B cell (primary cell): Measurements from ENCODE around the gene TCF7. TPM values are rescaled to one million over a fixed set of nuclear protein-coding genes. Genes with fewer than 3 reads are reported as not detected.

Source experiments
- ATAC-seq: fragments of 200-7000 bp; cut with Tn5 transposase; one replicate; pipeline ENCODE4 v1.10.0; 2021; ENCODE audit warnings: low read depth, mild to moderate bottlenecking, moderate number of reproducible peaks, moderate library complexity
- CTCF ChIA-PET: fragments of 350-600 bp; sonication (Branson Sonifier 250); formaldehyde crosslinking; loops from one replicate; lab custom pipeline; 2021; ENCODE audit warnings: antibody characterized with exemption, inconsistent platforms; lab: Charles Lee
- POLR2A ChIA-PET: fragments of 350-600 bp; sonication (Branson Sonifier 250); formaldehyde crosslinking; loops from one replicate; lab custom pipeline; 2021; ENCODE audit warnings: antibody characterized with exemption; lab: Charles Lee
- DNase-seq: peaks from one replicate; pipeline ENCODE4 v3.0.0; 2013
- H2AFZ ChIP-seq: 2 replicates; pipeline ENCODE4 v1.6.1; 2012; ENCODE audit warnings: mild to moderate bottlenecking, low read depth, low read length; ENCODE audit not compliant: insufficient read depth, poor library complexity, severe bottlenecking
- H3K27ac ChIP-seq, 2 donors: 1 replicate in 1 of 2; 2 replicates in 1 of 2; pipeline ENCODE4 v1.5.1; 2012 to 2013; ENCODE audit warnings: low read length in 2 of 2, mild to moderate bottlenecking in 2 of 2, moderate library complexity in 1 of 2
- H3K27me3 ChIP-seq, 4 experiments: fragments of 200-600 bp in 1 of 4; sonication (generic) in 1 of 4; replicated peaks in 1 of 4; 1 replicate in 2 of 4; 2 replicates in 2 of 4; pipeline versions ENCODE4 v1.6.1 to v1.7.0; 2013 to 2016; ENCODE audit warnings: low read length in 3 of 4, mild to moderate bottlenecking in 2 of 4, mixed read lengths in 1 of 4, moderate library complexity in 1 of 4; ENCODE audit not compliant: insufficient read depth in 4 of 4, control insufficient read depth in 3 of 4; ENCODE audit errors: control extremely low read depth in 1 of 4
- H3K36me3 ChIP-seq, 2 experiments: replicated peaks in 1 of 2; 1 replicate in 1 of 2; 2 replicates in 1 of 2; pipeline versions ENCODE4 v1.6.1 to v1.7.1; 2013; ENCODE audit warnings: low read length in 1 of 2; ENCODE audit not compliant: insufficient read depth in 2 of 2, control insufficient read depth in 1 of 2; ENCODE audit errors: control extremely low read depth in 1 of 2, extremely low read depth in 1 of 2
- H3K4me1 ChIP-seq, 2 donors: fragments of 200-600 bp in 1 of 2; sonication (generic) in 1 of 2; 1 replicate in 1 of 2; 2 replicates in 1 of 2; pipeline versions ENCODE4 v1.5.1 to v1.6.1; 2013 to 2017; ENCODE audit warnings: low read length in 2 of 2; ENCODE audit not compliant: control insufficient read depth in 2 of 2, insufficient read depth in 2 of 2
- H3K4me2 ChIP-seq: replicated peaks from 2 replicates; pipeline ENCODE3; 2012; ENCODE audit warnings: mild to moderate bottlenecking, low read depth, low read length; ENCODE audit not compliant: poor library complexity, severe bottlenecking
- H3K4me3 ChIP-seq, 5 experiments: fragments of 200-600 bp in 1 of 5; sonication (generic) in 1 of 5; 1 replicate in 3 of 5; 2 replicates in 2 of 5; pipeline versions ENCODE4 v1.5.1 to v1.7.0; 2011 to 2016; ENCODE audit warnings: low read length in 4 of 5, mild to moderate bottlenecking in 4 of 5, low read depth in 2 of 5, control low read depth in 1 of 5, moderate library complexity in 1 of 5; ENCODE audit not compliant: insufficient read depth in 1 of 5; ENCODE audit errors: control extremely low read depth in 1 of 5, extremely low read depth in 1 of 5
- H3K79me2 ChIP-seq: fragments of 200-600 bp; sonication (generic); one replicate; pipeline ENCODE4 v1.6.0; 2016; ENCODE audit warnings: low read length; ENCODE audit not compliant: control insufficient read depth, insufficient read depth
- H3K9ac ChIP-seq: fragments of 200-600 bp; sonication (generic); 2 replicates; pipeline ENCODE4 v1.6.1; 2017; ENCODE audit warnings: mild to moderate bottlenecking, low read length, moderate library complexity
- H3K9me3 ChIP-seq, 3 donors: one replicate each; pipeline versions ENCODE4 v1.6.1 to v1.7.1; 2013; ENCODE audit warnings: low read length in 2 of 3; ENCODE audit not compliant: control insufficient read depth in 2 of 3, insufficient read depth in 1 of 3; ENCODE audit errors: control extremely low read depth in 1 of 3
- H4K20me1 ChIP-seq: 2 replicates; pipeline ENCODE4 v1.6.0; 2012; ENCODE audit warnings: mild to moderate bottlenecking, low read length; ENCODE audit not compliant: insufficient read depth, control insufficient read depth, poor library complexity, severe bottlenecking
- H3K27ac Mint-ChIP-seq: one replicate; pipeline ENCODE4 v1.8.0; 2021; ENCODE audit warnings: mixed read lengths
- H3K27me3 Mint-ChIP-seq: one replicate; pipeline ENCODE4 v1.8.0; 2021; ENCODE audit warnings: mixed read lengths
- H3K4me1 Mint-ChIP-seq: one replicate; pipeline ENCODE4 v1.8.0; 2021; ENCODE audit warnings: mixed read lengths
- H3K4me3 Mint-ChIP-seq: one replicate; pipeline ENCODE4 v1.8.0; 2021; ENCODE audit warnings: mixed read lengths
- H3K9me3 Mint-ChIP-seq: one replicate; pipeline ENCODE4 v1.8.0; 2022; ENCODE audit warnings: mixed read lengths; ENCODE audit not compliant: insufficient read depth
- CTCF ChIP-seq: fragments of 200-600 bp; IDR thresholded peaks from one replicate; pipeline ENCODE4 v1.8.0; 2022; ENCODE audit warnings: antibody characterized with exemption, mild to moderate bottlenecking
- EZH2 ChIP-seq: IDR thresholded peaks from 2 replicates; pipeline ENCODE4 v1.6.1; 2012; ENCODE audit warnings: borderline replicate concordance, low read depth, mild to moderate bottlenecking, moderate library complexity, low read length; ENCODE audit not compliant: insufficient read depth, poor library complexity, severe bottlenecking
- WGBS: methylation state at CpG from one replicate; pipeline ENCODE4 v1.1.5; 2013; ENCODE audit warnings: missing lambda C conversion rate; ENCODE audit not compliant: insufficient coverage; 5-methylcytosine and 5-hydroxymethylcytosine counted together
- intact Hi-C: fragments of 100-400 bp; cut with micrococcal nuclease; formaldehyde crosslinking; loops from one replicate; pipeline ENCODE4 v1.10.0; 2022
- polyA plus RNA-seq: library from polyadenylated mRNA; depleted of rRNA; stranded (reverse); fragments of >200 nt; gene quantifications from 2 replicates; pipeline ENCODE4 v1.2.3, GENCODE V29; 2012
- total RNA-seq, 2 donors: library from RNA; stranded (reverse); fragments of 120-200 nt in 1 of 2; gene quantifications; 1 replicate in 1 of 2; 2 replicates in 1 of 2; pipeline versions ENCODE4 v1.2.3 to v1.2.4, GENCODE V29; 2013 to 2022

The TCF7 gene
- total and polyA plus RNA-seq, 2 donors (not counting 1 experiment from before 2014, with no cell fraction given): 26.8 to 61.1 TPM

DNA sequence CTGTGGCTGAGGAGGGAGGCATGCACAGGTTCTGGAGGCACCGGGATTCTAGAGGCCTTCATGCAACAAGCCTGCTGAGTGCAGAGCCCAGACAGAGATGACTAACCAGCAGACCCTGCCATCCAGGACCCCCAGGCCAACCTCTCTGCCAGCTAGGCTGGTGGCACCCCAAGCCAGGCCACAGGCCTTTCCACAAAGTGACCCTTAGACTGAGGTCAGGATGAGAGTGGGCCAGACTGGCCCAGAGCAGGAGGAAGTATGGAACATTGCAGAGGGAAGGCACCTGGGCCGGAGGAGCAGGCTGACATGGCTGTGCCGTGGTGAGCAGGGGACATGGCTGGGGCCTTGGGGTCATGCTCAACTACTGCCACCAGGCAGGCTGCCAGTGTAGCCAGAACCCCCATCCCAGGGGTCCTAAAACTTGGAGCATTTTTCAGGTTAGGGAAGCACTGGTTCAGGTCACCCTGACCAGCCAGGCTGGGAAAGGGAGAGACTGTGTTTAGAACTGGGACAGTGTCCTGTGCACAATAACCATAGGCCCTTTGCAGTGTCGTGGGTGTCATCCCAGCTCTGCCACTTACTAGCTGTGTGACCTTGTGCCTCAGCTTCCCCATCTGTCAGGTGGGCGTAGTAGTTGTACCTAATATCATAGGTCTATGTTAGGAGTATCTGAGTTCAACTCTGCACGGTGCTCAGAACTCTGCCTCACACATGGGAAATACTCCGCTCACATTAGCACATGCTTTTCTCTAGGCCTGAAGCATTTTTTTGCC is 17.3 kb downstream of the TCF7 start:
- Histone ChIP-seq H3K79me2 (peaks cover 29% of the 10 kb centered on the region), H3K27me3 (no peaks in the 10 kb centered on the region), H3K9ac (peak overlapping the region; percentile 25), H3K27ac (peak overlapping the region; percentile 31 to 81), H3K36me3 (peaks cover 0 to 26% of the 10 kb centered on the region in 2 experiments), H3K4me3 (no peak overlapping the region), H2AFZ (no peak overlapping the region), H3K4me2 (peak overlapping the region; percentile 57), H4K20me1 (peaks cover 20% of the 10 kb centered on the region), H3K4me1 (peaks cover 17 to 61% of the 10 kb centered on the region in 2 donors), H3K9me3 (no peaks in the 10 kb centered on the region)
- WGBS: 93% methylated on average over 5 of the region's 7 CpGs
- DNase-seq (no peak), ATAC-seq (no peak)
- Mint-ChIP-seq H3K9me3 (no peaks in the 10 kb centered on the region), H3K4me1 (peaks cover 49% of the 10 kb centered on the region), H3K27ac (peak overlapping the region; percentile 89), H3K27me3 (no peaks in the 10 kb centered on the region), H3K4me3 (peak overlapping the region; percentile 64)
- ChIA-PET CTCF (interaction anchor here (0.9 to 25.7 kb wide), 5 partner anchors 8 to 92 kb away, joined by 3 to 644 read pairs (median 16); no protein-coding TSS in a partner anchor), POLR2A (interaction anchor here (2.0 kb wide), 1 partner anchor 17 kb away, joined by 4 read pairs; the partner anchor contains the start of gene TCF7)
- intact Hi-C loops: loop anchor here (2.0 kb wide), 1 partner anchor 17 kb away; the partner anchor contains the start of gene TCF7
- no peak for TF ChIP-seq EZH2
- TF ChIP-seq CTCF: no peak
